HepG2 (cell line): ENCODE measurements around the gene STUB1. TPM values are rescaled to one million over a fixed set of nuclear protein-coding genes. Genes with fewer than 3 reads are reported as not detected.

Experiments
- AKAP8 ChIP-seq: sonication (generic); formaldehyde crosslinking; IDR thresholded peaks from 2 replicates; pipeline ENCODE4 v1.5.1; 2020; ENCODE audit warnings: mild to moderate bottlenecking, missing genetic modification reagents
- ELF4 ChIP-seq: sonication (generic); formaldehyde crosslinking; IDR thresholded peaks from 2 replicates; pipeline ENCODE4 v1.5.0; 2020; ENCODE audit warnings: missing genetic modification reagents, mild to moderate bottlenecking, moderate library complexity, borderline replicate concordance
- MAZ ChIP-seq, 2 experiments: sonication (generic) in 1 of 2; formaldehyde crosslinking in 1 of 2; IDR thresholded peaks; 2 replicates each; pipeline versions ENCODE4 v1.5.0 to v1.6.1; 2012 to 2020; ENCODE audit warnings: low read depth in 2 of 2, mild to moderate bottlenecking in 2 of 2, borderline replicate concordance in 1 of 2, improper control_type of control experiment in 1 of 2, low read length in 1 of 2, missing genetic modification reagents in 1 of 2, moderate library complexity in 1 of 2
- MTA1 ChIP-seq: sonication (generic); formaldehyde crosslinking; IDR thresholded peaks from 2 replicates; pipeline ENCODE4 v1.4.0; 2020; ENCODE audit warnings: missing genetic modification reagents, mild to moderate bottlenecking, borderline replicate concordance
- RBFOX2 ChIP-seq: fragments of 200-400 bp; formaldehyde crosslinking; IDR thresholded peaks from 2 replicates; pipeline ENCODE4 v1.6.1; 2017; ENCODE audit warnings: low read depth, mild to moderate bottlenecking, low read length
- TEAD3 ChIP-seq: optimal IDR thresholded peaks from 2 replicates; pipeline ENCODE3; 2016; ENCODE audit warnings: borderline replicate concordance
- ZNF501 ChIP-seq: sonication (generic); formaldehyde crosslinking; IDR thresholded peaks from 2 replicates; pipeline ENCODE4 v1.5.1; 2020; ENCODE audit warnings: mild to moderate bottlenecking, moderate library complexity, missing genetic modification reagents
- polyA plus RNA-seq, 8 experiments: library from polyadenylated mRNA; depleted of rRNA in 3 of 8; stranded (reverse) in 7 of 8; unstranded in 1 of 8; fragments of >200 nt; fragmentation: Illumina TruSeq in 4 of 8; extraction: Trizol in 4 of 8; gene quantifications; 2 replicates each; pipeline versions ENCODE4 v1.2.1 to v1.2.3, GENCODE V29; 2011 to 2016; ENCODE audit warnings: low read depth in 4 of 8, missing spikeins in 1 of 8, mixed read lengths in 1 of 8; ENCODE audit not compliant: insufficient read depth in 1 of 8
- total RNA-seq, 5 experiments: library from RNA; depleted of rRNA; stranded (reverse); fragments of >200 nt; fragmentation: Illumina TruSeq; extraction: Trizol; gene quantifications; 2 replicates each; pipeline ENCODE4 v1.2.3, GENCODE V29; 2016; ENCODE audit warnings: low read depth in 1 of 5
- TF ChIP-seq, protein P1 (sequence below): sonication (generic); formaldehyde crosslinking; IDR thresholded peaks from 2 replicates; pipeline ENCODE4 v1.4.0; 2020; ENCODE audit warnings: missing genetic modification reagents, borderline replicate concordance
- TF ChIP-seq, protein P2 (sequence below): IDR thresholded peaks from 2 replicates; pipeline ENCODE4 v1.6.1; 2012; ENCODE audit warnings: inconsistent platforms

Gene STUB1
- total and polyA plus RNA-seq, 2 of the 13 experiments (the other 11 are each of a cell fraction or from before 2014, with no cell fraction given) = 52.9 to 78.2 TPM

DNA sequence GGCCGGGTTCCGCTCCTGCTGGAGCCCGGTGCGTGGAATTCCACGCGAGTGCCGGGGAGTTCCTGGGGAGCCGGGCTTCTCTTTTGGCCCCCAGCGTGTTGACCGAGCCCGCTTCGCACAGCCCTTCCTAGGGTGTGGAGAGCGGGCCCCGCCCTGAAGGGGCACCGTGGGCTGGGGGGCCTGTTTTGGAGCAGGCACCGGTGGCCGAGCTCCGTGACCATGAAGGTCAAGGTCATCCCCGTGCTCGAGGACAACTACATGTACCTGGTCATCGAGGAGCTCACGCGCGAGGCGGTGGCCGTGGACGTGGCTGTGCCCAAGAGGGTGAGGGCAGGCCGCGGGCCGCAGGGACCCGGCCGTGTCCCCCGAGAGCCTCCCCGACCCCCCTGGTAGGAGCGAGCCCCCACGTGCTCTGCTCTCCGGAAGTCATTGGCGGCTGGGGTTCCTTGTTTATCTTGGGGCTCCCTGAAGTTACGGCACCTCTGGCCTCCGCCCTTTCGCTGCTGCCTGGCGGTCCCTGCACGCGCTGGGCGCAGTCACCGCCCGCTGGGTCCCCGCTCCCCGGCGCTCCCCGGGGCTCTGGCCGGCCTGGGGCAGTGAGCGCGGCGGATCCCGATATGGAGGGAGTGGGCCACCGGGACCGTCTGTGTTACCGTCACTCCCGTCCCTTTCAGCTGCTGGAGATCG is 47.2 kb downstream of the STUB1 start (continued):
- TF ChIP-seq, protein P1, sequence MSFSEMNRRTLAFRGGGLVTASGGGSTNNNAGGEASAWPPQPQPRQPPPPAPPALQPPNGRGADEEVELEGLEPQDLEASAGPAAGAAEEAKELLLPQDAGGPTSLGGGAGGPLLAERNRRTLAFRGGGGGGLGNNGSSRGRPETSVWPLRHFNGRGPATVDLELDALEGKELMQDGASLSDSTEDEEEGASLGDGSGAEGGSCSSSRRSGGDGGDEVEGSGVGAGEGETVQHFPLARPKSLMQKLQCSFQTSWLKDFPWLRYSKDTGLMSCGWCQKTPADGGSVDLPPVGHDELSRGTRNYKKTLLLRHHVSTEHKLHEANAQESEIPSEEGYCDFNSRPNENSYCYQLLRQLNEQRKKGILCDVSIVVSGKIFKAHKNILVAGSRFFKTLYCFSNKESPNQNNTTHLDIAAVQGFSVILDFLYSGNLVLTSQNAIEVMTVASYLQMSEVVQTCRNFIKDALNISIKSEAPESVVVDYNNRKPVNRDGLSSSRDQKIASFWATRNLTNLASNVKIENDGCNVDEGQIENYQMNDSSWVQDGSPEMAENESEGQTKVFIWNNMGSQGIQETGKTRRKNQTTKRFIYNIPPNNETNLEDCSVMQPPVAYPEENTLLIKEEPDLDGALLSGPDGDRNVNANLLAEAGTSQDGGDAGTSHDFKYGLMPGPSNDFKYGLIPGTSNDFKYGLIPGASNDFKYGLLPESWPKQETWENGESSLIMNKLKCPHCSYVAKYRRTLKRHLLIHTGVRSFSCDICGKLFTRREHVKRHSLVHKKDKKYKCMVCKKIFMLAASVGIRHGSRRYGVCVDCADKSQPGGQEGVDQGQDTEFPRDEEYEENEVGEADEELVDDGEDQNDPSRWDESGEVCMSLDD (CRISPR knock-in tag) = peak; percentile 90
- peak; percentile 46; the same call in 1 of the 2 replicates for TF ChIP-seq RBFOX2
- peak; percentile 8 for TF ChIP-seq TEAD3
- no peak for TF ChIP-seq ELF4 (CRISPR knock-in tag)
- peak; percentile 50; the same call in 1 of the 2 replicates for TF ChIP-seq MTA1 (CRISPR knock-in tag)
- TF ChIP-seq MAZ (IDR thresholded peaks at IDR 0.05; ENCODE audit: borderline replicate concordance, low read depth, low read length) = no peak
- TF ChIP-seq MAZ (CRISPR knock-in tag; IDR thresholded peaks at IDR 0.05; ENCODE audit: low read depth) = peak; percentile 2; the same call in 1 of the 2 replicates
- peak; percentile 8; the same call in 1 of the 2 replicates for TF ChIP-seq AKAP8 (CRISPR knock-in tag)
- TF ChIP-seq, protein P2, sequence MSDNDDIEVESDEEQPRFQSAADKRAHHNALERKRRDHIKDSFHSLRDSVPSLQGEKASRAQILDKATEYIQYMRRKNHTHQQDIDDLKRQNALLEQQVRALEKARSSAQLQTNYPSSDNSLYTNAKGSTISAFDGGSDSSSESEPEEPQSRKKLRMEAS = peak; percentile 37; the same call in 1 of the 2 replicates
- no peak for TF ChIP-seq ZNF501 (CRISPR knock-in tag)
- TF ChIP-seq, all 625 proteins: peak for 48
